AML-193 (cell line): Measurements from ENCODE around the gene PIWIL1.
A peak's percentile ranks its signal among the peaks of the same experiment; 100 is the strongest.

ENCODE experiments used
- DNase-seq, 2 experiments: peaks; one replicate each; lab custom pipeline; 2025; lab: John Stamatoyannopoulos, UW

PIWIL1 gene

GRCh38 chr12:130337488-130338303 lies at the start of gene PIWIL1:
TSS of gene PIWIL1 (plus strand) at chr12:130337887. CDS start at chr12:130342592, 4,705 bp downstream.
- no peak for DNase-seq

GRCh38 chr12:130288206-130288605 lies 49.5 kb upstream of the PIWIL1 start:
- DNase-seq, result no peak

- no peak for DNase-seq
Observed at GRCh38 chr12:130288691-130289090, 49.0 kb upstream of the PIWIL1 start.

GRCh38 chr12:130290114-130290513 lies 47.6 kb upstream of the PIWIL1 start:
- DNase-seq, result no peak

- no peak for DNase-seq
Observed at GRCh38 chr12:130298322-130299021, 39.2 kb upstream of the PIWIL1 start.

GRCh38 chr12:130299574-130299973 lies 38.1 kb upstream of the PIWIL1 start:
- no peak for DNase-seq

DNA sequence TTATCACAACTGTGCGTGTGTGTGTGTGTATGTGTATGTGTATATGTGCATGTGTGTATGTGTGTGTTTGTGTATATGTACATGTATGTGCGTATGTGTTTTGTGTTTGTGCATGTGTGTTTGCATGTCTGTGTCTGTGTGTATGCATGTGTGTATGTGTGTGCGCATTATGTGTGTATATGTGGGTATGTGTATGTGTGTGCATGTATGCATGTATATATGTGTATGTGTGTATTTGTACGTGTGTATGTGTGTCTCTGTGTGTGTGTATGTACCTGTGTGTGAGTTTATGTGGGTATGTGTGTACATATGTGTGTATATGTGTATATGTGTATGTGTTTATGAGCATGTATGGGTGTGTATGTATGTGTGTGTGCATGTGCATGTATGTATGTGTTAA lies 37.6 kb upstream of the PIWIL1 start:
- DNase-seq, result no peak

DNA sequence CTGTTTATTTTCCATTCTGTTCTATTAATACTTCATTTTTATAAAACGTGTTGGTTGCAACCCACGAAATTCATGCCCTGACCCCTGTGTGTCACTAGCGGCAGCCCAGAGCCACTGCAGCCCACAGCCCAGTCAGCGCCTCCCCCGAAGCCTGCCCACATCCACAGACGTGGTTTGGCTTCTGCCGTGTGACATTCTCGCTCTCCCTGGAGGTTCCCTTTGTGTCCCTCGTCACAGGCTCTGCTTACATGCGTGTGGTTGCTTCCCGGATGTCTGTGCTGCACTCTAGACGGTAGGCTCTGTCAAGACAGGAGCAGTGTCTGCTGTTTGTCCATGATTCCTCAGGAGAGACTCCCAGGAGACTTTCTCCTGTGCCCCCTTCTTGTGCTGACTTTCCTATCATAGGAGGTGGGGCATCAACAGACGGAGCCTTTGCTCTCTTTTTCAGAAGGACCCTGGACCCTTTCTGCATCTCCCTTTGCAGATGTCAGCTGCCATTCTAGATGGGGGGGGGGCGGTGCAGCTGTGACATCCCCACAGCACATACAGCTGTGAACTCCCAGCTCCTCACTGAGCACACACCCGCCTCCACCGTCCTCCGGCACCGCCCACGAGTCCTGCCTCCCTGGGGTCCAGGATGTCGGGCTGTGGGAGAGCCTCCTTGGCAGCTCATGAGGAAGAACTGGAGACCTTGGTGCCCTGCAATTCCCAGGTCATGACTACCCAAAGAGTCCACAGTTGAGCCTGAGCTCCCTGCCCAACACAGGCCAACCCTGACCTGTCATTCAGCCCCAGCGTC lies 36.8 kb upstream of the PIWIL1 start:
- DNase-seq, result no peak

DNA sequence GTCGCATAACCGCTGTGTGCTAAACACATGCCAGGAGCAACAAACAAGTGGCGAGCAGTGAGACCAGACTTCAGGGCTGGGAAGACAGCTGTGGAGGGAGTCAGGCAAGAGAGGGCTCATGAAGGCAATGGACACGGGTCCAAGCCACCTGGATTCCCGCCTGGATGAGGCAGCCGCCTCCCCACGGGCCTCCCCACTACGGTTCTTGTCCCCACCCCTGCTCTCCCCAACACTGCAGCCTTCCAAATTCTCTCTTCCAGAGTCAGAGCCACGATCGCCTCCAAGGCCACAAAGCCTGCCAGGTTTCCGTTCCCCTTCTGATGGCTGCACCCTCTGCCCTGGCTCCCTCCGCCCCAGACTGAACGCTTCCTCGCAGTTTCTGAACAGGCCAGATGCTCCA lies 36.1 kb upstream of the PIWIL1 start:
- no peak for DNase-seq

DNA sequence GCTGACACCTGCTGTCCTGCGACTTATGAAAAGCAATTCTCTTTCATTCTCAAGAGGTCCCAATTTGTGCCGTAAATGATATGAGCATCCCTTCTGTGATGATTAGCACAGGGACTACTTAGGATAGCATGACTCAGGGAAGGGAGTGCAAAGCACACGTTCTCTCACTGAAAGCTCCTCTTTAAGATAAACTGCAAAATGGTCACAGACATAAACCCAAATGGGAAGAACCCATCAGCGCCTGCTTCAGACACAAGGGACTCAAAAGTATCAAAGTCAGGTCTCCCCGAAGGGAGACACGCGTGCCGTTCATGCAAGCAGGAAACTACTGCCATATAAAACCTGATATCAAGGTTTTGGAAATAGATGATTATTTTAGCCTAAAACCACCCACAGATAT lies 33.9 kb upstream of the PIWIL1 start:
- no peak for DNase-seq

DNA sequence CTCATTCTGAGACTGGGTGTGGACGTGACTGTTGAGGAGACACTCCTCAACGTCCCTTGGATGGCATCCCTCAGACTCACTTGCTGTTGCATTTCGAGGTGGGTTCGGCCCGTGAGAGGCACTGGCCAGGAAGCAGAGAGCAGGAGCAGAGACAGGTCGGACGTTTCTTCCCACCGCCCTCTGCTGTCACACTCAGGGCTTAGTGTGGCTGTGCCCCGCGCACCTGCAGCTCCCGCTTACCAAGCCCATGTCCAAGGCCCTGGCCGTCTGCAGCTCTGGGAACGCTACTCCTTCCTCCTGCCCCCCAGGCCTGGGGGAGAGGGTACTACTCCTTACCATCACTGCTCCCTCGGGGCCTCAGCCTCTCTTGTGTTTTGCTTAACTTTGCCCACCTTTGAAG lies 29.8 kb upstream of the PIWIL1 start:
- no peak for DNase-seq

GRCh38 chr12:130308393-130308792 lies 29.3 kb upstream of the PIWIL1 start:
- DNase-seq, result no peak

GRCh38 chr12:130316251-130316650 lies 21.4 kb upstream of the PIWIL1 start:
- no peak for DNase-seq

- DNase-seq, result no peak
Observed at GRCh38 chr12:130320536-130320935, 17.2 kb upstream of the PIWIL1 start.

GRCh38 chr12:130322263-130322662 lies 15.4 kb upstream of the PIWIL1 start:
- no peak for DNase-seq

GRCh38 chr12:130330685-130331084 lies 7.0 kb upstream of the PIWIL1 start:
- no peak for DNase-seq

DNA sequence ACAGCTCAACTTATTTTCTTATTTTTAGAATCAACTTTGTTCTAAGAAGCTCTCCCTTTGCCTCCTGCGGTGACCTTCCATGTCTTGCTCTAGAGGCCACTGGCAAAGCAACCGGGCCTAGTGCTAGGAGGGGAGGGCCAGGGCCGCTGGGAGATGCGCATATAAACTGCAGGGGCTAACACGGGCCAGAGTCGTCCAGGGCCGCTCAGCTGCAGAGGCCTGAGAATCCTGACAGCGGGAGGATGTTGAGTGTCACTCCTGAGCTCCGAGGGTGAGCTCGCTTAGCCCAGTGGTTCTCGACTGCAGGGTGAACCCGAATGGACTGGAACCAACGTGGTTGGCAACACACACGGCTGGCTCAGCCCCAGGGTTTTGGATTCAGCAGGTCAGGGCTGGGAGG lies 6.5 kb upstream of the PIWIL1 start:
- DNase-seq, result no peak

DNA sequence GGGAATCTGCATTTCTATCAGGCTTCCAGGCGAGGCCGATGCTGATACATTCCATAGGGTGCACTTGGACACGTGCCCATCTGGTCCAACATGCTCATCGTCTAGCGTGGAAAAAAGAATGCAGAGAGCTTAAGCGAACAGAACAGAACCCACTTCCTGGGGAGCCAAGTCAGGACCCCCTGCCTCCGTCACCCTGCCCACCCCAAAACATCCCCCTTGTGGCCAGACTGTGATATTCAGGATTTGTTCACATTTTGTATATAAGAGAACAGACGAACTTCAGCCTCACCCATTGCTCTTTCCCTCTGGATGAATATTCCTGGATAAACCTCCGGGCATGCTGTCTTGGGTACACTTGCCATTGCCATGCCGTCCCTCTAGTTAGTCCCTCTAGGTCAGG lies 4.3 kb upstream of the PIWIL1 start:
- DNase-seq, result no peak

- no peak for DNase-seq
Observed at GRCh38 chr12:130334399-130334798, 3.3 kb upstream of the PIWIL1 start.

- DNase-seq, result no peak
Observed at GRCh38 chr12:130334937-130335336, 2.8 kb upstream of the PIWIL1 start.

DNA sequence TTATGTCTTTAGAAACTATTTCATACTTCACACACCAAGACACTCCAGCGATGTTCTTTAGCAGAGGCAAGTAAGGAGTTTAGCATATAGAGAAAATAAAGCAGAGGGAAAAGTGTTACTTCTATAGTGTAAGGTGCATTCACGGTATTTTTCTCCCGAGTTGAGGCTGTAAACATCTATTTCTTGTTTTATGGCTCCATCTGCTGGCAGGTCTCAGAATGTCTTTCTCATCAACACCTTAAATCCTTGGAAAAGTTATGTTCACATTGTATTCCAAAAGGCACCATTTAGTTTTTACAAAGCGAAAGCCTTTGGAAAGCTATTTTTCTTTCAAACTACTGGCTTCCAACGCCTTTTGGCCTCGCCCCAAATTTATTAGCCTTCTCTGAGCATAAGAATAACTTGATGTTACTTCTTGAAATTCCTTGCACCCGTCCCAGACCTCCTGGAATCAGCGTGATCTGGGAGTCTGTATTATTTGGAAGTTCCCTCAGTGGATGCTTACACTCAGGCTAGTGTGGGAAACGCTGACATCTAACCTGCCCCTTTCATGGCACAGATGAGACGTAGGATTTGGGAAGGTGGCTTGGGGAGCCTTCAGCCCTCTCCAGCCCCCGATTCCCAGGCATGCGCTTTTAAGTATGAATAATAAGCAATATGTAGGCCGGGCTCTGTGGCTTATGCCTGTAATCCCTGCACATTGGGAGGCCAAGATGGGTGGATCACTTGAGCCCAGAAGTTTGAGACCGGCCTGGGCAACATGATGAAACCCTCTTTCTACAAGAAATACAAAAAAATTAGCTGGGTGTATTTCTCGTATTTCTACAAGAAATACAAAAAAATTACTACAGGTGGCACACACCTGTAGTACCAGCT lies 1.9 kb upstream of the PIWIL1 start:
- peak; percentile 28 to 41 for DNase-seq
